Ecto neural progenitor cell (in vitro differentiated cells): ENCODE data around the gene GCC2.
"Not testable (repeated sequence)": the region's sequence is repeated elsewhere in the genome, so short reads cannot be mapped to it uniquely, and the experiment has no call there.

Experiments
- DNase-seq: peaks from one replicate; pipeline ENCODE4 v3.0.0-alpha.2; 2018; ENCODE audit warnings: low spot score

GCC2 gene

GRCh38 chr2:108448678-108449409, at the start of gene GCC2:
TSS of gene GCC2 (plus strand) at chr2:108449206. CDS start at chr2:108449275, 69 bp downstream.
- DNase-seq, result peak; percentile 95

- DNase-seq, result no peak
Observed at GRCh38 chr2:108399479-108399878, 49.5 kb upstream of the GCC2 start.

GRCh38 chr2:108401800-108402199, 47.2 kb upstream of the GCC2 start:
- no peak for DNase-seq

GRCh38 chr2:108403494-108403893, 45.5 kb upstream of the GCC2 start:
- DNase-seq, result peak; percentile 54

GRCh38 chr2:108404784-108405397, 44.1 kb upstream of the GCC2 start:
- no peak for DNase-seq

GRCh38 chr2:108407864-108408729, 40.9 kb upstream of the GCC2 start:
- no peak for DNase-seq

GRCh38 chr2:108409768-108410167, 39.2 kb upstream of the GCC2 start:
- DNase-seq, result no peak

- no peak for DNase-seq
Observed at GRCh38 chr2:108412995-108413710, 35.9 kb upstream of the GCC2 start.

- no peak for DNase-seq
Observed at GRCh38 chr2:108413711-108414095, 35.3 kb upstream of the GCC2 start.

GRCh38 chr2:108414256-108414876, 34.6 kb upstream of the GCC2 start:
- no peak for DNase-seq

- no peak for DNase-seq
Observed at GRCh38 chr2:108414945-108415344, 34.1 kb upstream of the GCC2 start.

GRCh38 chr2:108417254-108417653, 31.8 kb upstream of the GCC2 start:
- no peak for DNase-seq

GRCh38 chr2:108418416-108418815, 30.6 kb upstream of the GCC2 start:
- no peak for DNase-seq

- DNase-seq, result no peak
Observed at GRCh38 chr2:108423067-108423466, 25.9 kb upstream of the GCC2 start.

- DNase-seq, result no peak
Observed at GRCh38 chr2:108423502-108424251, 25.3 kb upstream of the GCC2 start.

- DNase-seq, result no peak
Observed at GRCh38 chr2:108428286-108429009, 20.6 kb upstream of the GCC2 start.

- DNase-seq, result not testable (repeated sequence)
Observed at GRCh38 chr2:108435578-108435977, 13.4 kb upstream of the GCC2 start.

GRCh38 chr2:108436976-108437375, 12.0 kb upstream of the GCC2 start:
- DNase-seq, result no peak

GRCh38 chr2:108441712-108442111, 7.3 kb upstream of the GCC2 start:
- DNase-seq, result no peak
